Amniotic epithelial cell (primary cell): ENCODE results near the gene CDYL.
A peak's percentile ranks its signal among the peaks of the same experiment; 100 is the strongest.

Experiments
- DNase-seq: peaks from one replicate; pipeline ENCODE4 v3.0.0-alpha.2; 2010; ENCODE audit warnings: low read depth

CDYL gene

GRCh38 chr6:4774715-4775493, 1.3 kb upstream of the CDYL start:
- no peak for DNase-seq

GRCh38 chr6:4775494-4776130, 592 bp upstream of the CDYL start:
- DNase-seq = peak; percentile 80

GRCh38 chr6:4776493-4777393, 539 bp downstream of the CDYL start:
- peak; percentile 37 for DNase-seq

GRCh38 chr6:4777394-4777935, 1.3 kb downstream of the CDYL start:
- DNase-seq = no peak

- peak; percentile 36 for DNase-seq
Measured at GRCh38 chr6:4778086-4778485, 1.9 kb downstream of the CDYL start.

- peak; percentile 73 for DNase-seq
Measured at GRCh38 chr6:4780360-4780812, 4.2 kb downstream of the CDYL start.

- no peak for DNase-seq
Measured at GRCh38 chr6:4781426-4781825, 5.2 kb downstream of the CDYL start.

GRCh38 chr6:4781967-4782575, 5.9 kb downstream of the CDYL start:
- no peak for DNase-seq

- DNase-seq = no peak
Measured at GRCh38 chr6:4786996-4787395, 10.8 kb downstream of the CDYL start.

- no peak for DNase-seq
Measured at GRCh38 chr6:4788482-4788881, 12.3 kb downstream of the CDYL start.

GRCh38 chr6:4788953-4789584, 12.9 kb downstream of the CDYL start:
- DNase-seq = no peak

GRCh38 chr6:4790158-4790899, 14.1 kb downstream of the CDYL start:
- DNase-seq = no peak

GRCh38 chr6:4794140-4794707, 18.0 kb downstream of the CDYL start:
- no peak for DNase-seq

- no peak for DNase-seq
Measured at GRCh38 chr6:4797587-4797986, 21.4 kb downstream of the CDYL start.

GRCh38 chr6:4799912-4800311, 23.7 kb downstream of the CDYL start:
- DNase-seq = no peak

GRCh38 chr6:4800662-4801061, 24.5 kb downstream of the CDYL start:
- DNase-seq = no peak

GRCh38 chr6:4801491-4802110, 25.4 kb downstream of the CDYL start:
- DNase-seq = no peak

- DNase-seq = no peak
Measured at GRCh38 chr6:4802312-4802935, 26.2 kb downstream of the CDYL start.

GRCh38 chr6:4803343-4803744, 27.1 kb downstream of the CDYL start:
- no peak for DNase-seq
